Measurements from ENCODE around the gene SIRT5.

DNA sequence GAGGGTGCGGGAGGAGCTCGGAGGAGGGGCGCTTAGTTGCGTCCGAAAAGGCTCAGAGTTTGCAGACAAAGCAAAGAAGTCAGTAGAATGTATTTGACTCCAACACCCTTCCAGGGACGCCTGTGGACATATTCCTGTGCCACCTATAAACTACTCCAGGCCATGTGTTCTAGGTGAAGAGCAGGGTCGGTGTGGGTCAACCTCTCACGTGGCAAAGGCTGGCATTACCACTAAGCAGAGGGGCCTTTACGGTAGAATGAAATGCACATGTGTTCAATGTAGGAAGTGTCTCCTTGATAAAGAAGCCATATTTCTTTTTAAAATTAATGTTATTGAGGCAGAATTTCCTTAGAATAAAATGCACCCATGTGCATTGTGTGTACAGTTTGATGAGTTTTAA is 15.4 kb downstream of the SIRT5 start:
- TF ChIP-seq, protein P1, sequence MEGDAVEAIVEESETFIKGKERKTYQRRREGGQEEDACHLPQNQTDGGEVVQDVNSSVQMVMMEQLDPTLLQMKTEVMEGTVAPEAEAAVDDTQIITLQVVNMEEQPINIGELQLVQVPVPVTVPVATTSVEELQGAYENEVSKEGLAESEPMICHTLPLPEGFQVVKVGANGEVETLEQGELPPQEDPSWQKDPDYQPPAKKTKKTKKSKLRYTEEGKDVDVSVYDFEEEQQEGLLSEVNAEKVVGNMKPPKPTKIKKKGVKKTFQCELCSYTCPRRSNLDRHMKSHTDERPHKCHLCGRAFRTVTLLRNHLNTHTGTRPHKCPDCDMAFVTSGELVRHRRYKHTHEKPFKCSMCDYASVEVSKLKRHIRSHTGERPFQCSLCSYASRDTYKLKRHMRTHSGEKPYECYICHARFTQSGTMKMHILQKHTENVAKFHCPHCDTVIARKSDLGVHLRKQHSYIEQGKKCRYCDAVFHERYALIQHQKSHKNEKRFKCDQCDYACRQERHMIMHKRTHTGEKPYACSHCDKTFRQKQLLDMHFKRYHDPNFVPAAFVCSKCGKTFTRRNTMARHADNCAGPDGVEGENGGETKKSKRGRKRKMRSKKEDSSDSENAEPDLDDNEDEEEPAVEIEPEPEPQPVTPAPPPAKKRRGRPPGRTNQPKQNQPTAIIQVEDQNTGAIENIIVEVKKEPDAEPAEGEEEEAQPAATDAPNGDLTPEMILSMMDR (IDR thresholded peaks at IDR 0.05; ENCODE audit: low read depth, low read length), result no peak
- no peak for TF ChIP-seq EZH2phosphoT487 (IDR thresholded peaks at IDR 0.05; ENCODE audit: low read depth)

All from OCI-LY3 (cell line).